ENCODE data around the gene WASF2.
"Not testable (repeated sequence)": the region's sequence is repeated elsewhere in the genome, so short reads cannot be mapped to it uniquely, and the experiment has no call there.

The WASF2 gene, protein sequence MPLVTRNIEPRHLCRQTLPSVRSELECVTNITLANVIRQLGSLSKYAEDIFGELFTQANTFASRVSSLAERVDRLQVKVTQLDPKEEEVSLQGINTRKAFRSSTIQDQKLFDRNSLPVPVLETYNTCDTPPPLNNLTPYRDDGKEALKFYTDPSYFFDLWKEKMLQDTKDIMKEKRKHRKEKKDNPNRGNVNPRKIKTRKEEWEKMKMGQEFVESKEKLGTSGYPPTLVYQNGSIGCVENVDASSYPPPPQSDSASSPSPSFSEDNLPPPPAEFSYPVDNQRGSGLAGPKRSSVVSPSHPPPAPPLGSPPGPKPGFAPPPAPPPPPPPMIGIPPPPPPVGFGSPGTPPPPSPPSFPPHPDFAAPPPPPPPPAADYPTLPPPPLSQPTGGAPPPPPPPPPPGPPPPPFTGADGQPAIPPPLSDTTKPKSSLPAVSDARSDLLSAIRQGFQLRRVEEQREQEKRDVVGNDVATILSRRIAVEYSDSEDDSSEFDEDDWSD

DNA sequence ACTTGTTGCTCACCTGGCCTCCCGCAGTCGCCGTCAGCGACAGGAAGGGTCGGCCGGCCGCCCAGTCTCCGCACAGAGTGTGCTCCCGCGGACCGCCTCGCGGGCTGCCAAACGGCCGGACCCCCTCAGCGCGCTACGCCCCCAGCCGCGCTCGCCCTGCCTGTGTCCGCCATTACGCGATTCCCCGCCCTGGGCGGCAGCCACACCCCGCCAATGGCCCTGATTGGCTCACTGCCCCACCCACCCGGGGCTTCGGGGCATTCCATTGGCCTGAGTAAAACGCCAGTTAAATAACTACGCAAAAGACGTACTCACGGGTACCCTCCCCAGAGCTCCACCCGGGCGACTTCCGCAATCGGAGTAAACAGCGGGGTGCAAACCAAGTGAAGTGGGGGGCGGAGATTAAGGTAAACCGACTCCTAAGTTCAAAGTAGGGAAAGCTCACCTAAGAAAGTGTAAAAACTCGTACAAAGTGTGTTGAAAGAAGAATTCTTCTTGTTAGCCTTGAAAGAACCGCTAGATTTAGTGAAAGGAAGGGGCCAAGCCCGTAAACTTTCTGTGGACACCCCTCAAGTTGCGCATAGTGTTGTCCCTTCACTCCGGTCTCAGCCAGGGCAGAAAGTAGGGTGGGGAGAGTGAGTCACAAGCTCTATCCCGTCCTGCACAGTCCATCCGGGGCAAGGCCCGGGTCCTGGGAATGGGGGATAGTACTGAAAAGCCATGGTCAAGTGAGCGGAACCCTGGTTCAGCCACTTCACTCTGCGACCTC is at the start of gene WASF2:
TSS of gene WASF2 (minus strand) at position 195 of the 769 bp plus-strand sequence. CDS start 61,277 bp downstream, outside the sequence.
- DNase-seq, result peak; percentile 94 to 95

DNA sequence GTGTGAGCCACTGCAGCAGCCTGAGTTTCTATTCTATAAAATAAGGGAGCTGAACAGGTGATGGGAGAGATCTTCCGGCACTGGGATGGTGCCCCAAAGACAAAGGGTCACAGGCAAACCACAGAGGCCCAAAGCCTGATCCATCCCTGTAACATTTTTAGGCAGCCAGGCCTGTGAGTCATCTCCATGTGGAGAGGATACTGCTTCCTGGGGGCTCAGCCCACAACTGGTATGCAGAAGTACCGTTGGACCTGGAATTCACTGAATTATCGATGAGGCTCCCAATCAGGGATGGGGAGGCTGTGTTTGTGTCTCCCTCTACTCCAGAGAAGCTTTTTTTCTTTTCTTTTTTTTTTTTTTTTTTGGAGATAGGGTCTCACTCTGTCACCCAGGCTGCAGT is 48.8 kb upstream of the WASF2 start:
- no peak for DNase-seq

DNA sequence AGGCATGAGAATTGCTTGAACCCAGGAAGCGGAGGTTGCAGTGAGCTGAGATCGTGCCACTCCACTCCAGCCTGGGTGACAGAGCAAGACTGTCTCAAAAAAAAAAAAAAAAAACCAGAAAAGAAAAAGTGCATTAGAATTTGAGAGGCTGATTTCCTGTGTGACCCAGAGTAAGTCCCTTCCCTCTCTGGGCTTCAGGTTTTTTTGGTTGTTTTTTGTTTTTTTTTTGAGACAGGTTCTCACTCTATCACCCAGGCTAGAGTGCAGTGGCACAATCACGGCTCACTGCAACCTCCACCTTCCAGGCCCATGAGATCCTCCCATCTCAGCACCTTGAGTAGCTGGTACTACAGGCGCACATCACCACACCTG is 48.3 kb upstream of the WASF2 start:
- not testable (repeated sequence) for DNase-seq

- DNase-seq, result no peak
Observed at GRCh38 chr1:27536767-27537166, 46.8 kb upstream of the WASF2 start.

DNA sequence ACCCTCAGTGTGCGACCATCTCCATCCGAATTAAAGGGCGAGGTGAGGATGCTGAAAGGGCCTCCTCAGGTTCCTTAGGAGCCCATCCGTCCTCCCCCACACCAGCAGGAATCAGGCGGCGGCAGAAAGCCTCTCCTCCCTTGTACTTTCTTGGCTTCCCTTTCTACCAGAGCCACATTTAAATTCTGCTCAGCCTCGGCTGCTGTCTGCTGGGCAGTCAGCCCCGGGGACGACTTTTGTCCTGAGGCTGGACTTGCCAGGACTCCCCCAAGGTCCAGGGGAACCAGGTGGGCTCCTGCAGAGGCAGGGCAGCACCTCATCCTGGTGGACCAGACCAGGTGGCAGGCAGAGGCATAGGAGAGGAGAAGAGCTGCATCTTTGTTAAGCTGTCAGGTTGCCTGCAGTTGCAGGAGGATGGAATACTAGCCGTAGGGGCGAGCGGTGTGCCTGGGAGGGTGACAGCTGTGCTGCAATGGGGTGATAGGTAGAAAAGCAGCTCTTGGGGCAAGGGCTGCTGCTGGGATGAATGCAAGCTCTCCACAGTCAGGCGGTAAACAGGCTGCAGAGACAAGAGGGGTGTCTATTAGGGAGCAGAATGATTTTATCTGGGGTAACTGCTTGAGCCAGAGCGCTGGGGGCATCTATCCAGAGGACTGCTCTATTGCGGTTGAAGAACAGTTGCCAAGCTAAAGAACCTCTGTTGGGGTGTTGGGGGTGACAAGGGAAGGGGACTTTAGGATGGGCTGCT is 46.2 kb upstream of the WASF2 start:
- no peak for DNase-seq

- no peak for DNase-seq
Observed at GRCh38 chr1:27535386-27535785, 45.4 kb upstream of the WASF2 start.

DNA sequence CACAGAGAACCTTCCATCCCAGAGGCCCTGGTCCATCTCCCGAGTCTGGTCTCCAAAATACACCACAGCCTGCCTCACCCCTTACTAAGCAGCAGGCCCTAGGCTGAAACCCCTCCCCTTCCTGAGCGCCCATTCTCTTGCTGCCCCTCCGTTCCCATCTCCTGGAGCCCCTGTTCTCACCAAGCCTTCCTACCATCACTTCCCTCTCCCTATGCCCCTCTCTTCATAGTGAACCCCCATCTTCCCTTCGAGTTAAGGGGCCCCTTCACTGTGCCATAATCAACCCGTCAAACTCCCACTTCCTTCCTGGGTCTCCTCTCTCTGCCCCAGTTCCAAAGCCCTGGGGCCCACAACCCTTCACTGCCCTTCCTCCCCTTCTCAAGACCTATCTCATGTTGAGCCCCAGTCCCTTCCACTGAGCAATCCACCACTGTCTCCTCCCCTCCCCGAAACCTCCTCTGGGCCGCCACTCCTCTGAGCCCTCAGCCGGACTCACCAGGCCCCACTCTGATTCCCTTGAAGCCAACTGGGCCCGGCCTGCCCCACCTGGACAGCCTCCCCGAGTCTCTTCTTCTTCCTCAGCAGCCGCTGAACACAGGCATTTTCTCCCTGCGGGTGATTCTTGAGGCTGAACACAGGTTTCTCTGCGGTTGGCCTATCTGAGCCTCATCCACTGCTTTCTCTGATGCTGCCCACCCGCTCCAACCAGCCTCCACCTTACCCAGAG is 42.2 kb upstream of the WASF2 start:
- DNase-seq, result no peak

DNA sequence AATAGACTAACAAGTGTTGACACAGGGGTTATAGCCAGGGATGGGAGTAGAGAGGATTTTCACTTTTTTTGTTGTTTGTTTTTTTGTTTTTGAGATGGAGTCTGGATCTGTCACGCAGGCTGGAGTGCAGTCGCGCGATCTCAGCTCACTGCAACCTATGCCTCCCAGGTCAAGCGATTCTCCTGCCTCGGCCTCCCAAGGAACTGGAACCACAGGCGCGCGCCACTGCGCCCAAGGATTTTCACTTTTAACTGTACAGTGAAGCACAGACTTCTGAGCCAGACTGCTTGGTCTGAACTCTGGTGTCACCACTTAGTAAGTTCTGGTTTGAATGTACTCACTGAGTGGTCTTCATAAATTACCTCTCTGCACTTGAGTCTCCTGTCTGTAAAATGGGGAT is 40.2 kb upstream of the WASF2 start:
- DNase-seq, result no peak

GRCh38 chr1:27529704-27530018 is 39.7 kb upstream of the WASF2 start:
- DNase-seq, result no peak

DNA sequence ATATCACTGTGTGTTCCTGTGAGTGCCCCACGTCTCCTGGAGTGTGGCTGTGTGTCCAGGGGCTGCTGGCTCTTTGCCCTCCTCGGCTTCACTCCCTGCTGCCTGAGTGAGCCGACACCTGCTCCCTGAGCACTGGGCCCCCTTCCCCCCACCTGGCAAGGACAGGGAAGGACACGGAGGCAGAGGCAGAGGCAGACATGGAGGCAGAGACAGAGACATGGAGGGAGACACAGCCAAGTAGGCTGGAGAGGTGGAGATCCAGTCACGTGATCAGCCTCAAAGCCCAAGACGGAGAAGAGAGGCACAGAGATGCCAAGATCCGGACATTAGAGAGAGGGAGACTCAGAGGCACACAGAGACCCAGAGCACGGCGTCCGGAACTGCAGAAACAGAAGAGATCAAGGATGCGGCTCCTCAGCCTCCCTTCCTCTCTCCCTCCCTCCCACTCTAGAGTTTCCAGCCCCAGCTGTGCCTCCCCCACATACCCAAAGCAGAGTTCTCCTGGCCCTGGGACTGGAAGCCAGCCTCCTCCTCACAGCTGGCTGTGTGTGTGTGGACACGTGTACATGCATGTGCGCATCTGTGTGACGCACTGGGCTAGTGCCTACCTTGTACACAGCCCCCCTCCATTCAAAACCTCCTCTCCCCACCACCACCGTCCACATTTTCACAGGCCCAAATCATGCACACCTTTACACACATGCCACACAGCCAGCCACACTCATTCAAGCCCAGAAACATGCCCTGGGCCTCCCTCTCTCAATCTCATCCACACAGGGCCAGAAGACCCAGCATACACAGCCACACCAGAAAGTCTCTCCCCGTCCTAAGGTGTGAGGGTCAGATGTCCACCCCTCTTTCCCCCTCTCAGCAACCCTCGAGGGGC is 39.1 kb upstream of the WASF2 start:
- DNase-seq, result no peak

- no peak for DNase-seq
Observed at GRCh38 chr1:27527890-27528817, 38.2 kb upstream of the WASF2 start.

DNA sequence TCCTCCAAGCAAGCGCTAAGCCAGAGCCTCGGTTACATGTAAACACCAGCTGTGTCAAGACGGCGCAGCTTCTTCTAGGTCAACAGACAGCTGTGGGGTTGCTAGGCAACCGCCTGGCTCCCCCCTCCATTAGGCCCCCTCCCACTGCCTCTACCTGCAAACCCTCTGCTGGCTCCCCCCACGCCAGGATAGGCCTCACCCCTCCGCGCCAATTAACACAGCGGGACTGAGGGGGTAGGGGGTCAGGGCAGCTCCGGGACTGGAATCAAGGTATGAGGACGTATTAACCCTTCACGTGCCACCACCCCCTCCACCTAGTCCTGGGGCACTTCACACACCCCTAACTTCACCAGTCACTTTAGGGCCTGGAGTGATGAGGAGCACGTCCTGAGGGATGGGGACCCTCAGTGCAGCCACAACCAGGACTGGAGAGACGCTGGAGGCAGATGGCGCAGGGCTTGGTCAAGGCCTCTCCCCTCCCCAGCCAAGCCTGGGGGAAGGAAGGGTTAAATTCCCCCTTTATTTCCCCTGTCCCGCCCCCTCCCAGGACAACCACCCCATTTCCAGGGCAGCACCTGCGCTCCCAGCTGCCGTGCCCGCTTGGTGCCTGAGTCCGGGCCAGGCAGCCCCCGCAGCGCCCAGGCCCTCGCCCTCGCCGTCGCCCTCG is 37.4 kb upstream of the WASF2 start:
- no peak for DNase-seq

GRCh38 chr1:27526569-27527222 is 36.7 kb upstream of the WASF2 start:
- DNase-seq, result no peak

DNA sequence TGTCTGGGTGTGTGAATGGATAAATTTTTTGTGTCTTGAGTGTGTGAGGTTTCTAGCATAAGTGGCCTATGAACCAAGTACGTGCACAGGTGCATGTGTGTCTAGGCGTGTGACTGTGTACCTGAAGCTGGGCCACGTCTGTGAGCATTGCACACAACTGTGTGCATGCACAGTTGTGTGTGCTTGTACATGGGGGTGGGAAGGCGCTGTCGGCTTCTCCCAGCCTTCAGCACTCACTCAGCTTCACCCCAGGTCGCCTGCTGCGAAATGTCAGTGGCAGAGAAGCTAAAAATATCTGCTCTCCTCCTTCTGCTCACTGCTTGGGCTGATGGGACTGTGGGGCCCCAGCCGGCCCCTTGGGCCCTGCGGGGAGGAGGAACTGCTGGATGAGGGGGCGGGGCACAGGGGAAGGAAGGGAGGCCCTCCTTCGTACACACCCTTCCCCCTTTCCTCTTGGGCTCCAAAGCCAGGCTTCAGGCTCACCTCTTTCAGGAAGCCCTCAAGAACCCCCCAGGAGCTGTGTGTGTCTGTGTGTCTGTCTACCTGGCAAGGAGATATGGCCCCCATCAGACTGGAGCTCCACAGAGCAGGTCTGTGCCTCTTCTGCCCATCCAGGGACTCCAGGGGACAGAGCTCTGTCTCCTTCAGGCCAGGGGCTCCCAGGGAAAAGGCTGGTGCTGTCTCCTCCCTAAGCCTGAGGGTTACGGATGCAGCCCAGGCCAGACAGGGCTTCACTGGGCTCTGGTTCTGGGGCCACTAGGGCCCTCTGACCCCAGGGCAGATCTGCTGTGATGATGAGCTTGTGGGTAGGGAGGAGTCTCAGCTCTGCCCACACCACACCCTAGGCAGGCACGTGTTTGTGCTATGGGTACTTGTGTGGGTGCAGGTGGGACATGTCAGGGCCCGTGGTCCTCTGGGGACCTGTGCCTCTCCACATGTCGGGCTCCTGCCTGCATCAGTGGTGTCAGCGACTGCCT is 35.6 kb upstream of the WASF2 start:
- DNase-seq, result peak; percentile 68 to 71

GRCh38 chr1:27523337-27524020 is 33.5 kb upstream of the WASF2 start:
- no peak for DNase-seq

DNA sequence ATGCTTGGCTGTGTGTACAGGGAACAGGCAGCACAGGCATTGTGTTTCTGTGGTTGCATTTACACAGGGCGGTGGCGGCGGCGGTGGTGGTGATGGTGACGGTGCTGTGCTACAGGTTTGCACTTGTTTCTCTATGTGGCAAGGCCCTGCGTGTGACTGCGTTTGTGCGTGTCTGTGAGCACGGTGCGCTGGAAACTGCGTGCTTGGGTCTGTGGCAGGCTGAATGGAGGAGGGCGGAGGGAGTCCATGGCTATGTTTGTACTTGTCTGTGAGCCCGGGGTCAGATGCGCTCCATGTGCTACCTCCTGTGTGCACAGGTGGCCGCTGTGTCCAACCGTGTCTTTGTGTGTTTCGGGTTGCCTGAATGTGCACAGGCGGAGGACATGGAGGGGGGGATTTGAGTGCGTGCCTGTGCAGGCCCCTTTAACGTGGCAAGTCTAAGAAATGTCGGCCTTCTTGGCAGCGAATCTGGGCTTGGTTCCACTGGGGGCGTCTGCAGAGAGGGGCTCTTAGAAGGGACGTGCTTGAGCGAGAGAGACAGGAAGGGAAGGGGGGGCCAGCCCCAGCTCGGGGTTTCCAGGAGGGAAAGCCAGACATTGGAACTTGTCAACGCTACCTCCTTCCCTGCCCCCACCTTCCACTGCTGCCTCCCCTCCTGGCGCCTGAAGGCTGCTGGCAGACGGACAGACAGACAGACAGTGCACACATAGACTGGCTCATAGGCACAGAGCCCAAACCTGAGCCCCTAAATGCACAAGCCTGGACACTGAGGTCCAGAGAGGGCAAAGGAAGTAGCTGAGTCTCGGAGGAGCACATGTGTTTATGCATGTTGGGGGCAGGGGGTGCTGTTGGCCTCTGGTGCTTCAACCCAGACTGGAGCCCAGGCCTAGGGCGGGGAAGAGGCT is 32.7 kb upstream of the WASF2 start:
- DNase-seq, result no peak
